Caco-2 (cell line): ENCODE results near the gene BRK1. TPM values are rescaled to one million over a fixed set of nuclear protein-coding genes. Genes with fewer than 3 reads are reported as not detected.

Experiments used
- BruUV-seq: library from RNA; stranded (reverse); fragments of 400-500 nt; replicated peaks from 2 replicates; lab custom pipeline; 2021; lab: Mats Ljungman, UMichigan
- CTCF ChIA-PET: fragments of 300-600 bp; sonication (Branson Sonifier 250); formaldehyde crosslinking; loops from one replicate; lab custom pipeline; 2022; ENCODE audit warnings: antibody characterized with exemption; lab: Charles Lee
- POLR2A ChIA-PET: fragments of 300-600 bp; sonication (Branson Sonifier 250); formaldehyde crosslinking; loops from one replicate; lab custom pipeline; 2022; ENCODE audit warnings: antibody characterized with exemption; lab: Charles Lee
- DNase-seq, 2 experiments: peaks; one replicate each; pipeline versions ENCODE4 v3.0.0 to v3.0.0-alpha.2; 2020 to 2022
- H3K27me3 ChIP-seq: replicated peaks from 2 replicates; pipeline ENCODE4 v1.6.0; 2011; ENCODE audit warnings: low read length; ENCODE audit not compliant: control insufficient read depth, insufficient read depth
- H3K36me3 ChIP-seq: 2 replicates; pipeline ENCODE4 v1.5.1; 2011; ENCODE audit warnings: low read length; ENCODE audit not compliant: control insufficient read depth, insufficient read depth
- H3K4me1 ChIP-seq: fragments of 250-450 bp; sonication (Bioruptor Pico); 2 replicates; pipeline ENCODE4 v1.5.1; 2020; ENCODE audit warnings: mild to moderate bottlenecking
- H3K4me3 ChIP-seq: 2 replicates; pipeline ENCODE4 v1.5.1; 2011; ENCODE audit warnings: low read depth, mild to moderate bottlenecking, control low read depth, low read length
- H3K9me3 ChIP-seq: fragments of 250-450 bp; sonication (Bioruptor Pico); 2 replicates; pipeline ENCODE4 v1.5.1; 2020; ENCODE audit warnings: mild to moderate bottlenecking, moderate library complexity
- H3K27ac Mint-ChIP-seq: one replicate; pipeline ENCODE4 v1.8.0; 2022; ENCODE audit warnings: mixed read lengths; ENCODE audit not compliant: unreplicated experiment
- H3K27me3 Mint-ChIP-seq: one replicate; pipeline ENCODE4 v1.8.0; 2022; ENCODE audit warnings: mixed read lengths; ENCODE audit not compliant: insufficient read depth, unreplicated experiment
- H3K36me3 Mint-ChIP-seq: one replicate; pipeline ENCODE4 v1.8.0; 2022; ENCODE audit warnings: mild to moderate bottlenecking, mixed read lengths; ENCODE audit not compliant: insufficient read depth, unreplicated experiment
- H3K4me1 Mint-ChIP-seq: one replicate; pipeline ENCODE4 v1.8.0; 2022; ENCODE audit warnings: low read depth, mixed read lengths; ENCODE audit not compliant: unreplicated experiment
- H3K4me3 Mint-ChIP-seq: one replicate; pipeline ENCODE4 v1.8.0; 2022; ENCODE audit warnings: mild to moderate bottlenecking, moderate library complexity, mixed read lengths; ENCODE audit not compliant: unreplicated experiment
- H3K9me3 Mint-ChIP-seq: one replicate; pipeline ENCODE4 v1.8.0; 2022; ENCODE audit warnings: mixed read lengths; ENCODE audit not compliant: unreplicated experiment
- intact Hi-C: fragments of 100-400 bp; cut with micrococcal nuclease; formaldehyde crosslinking; loops from one replicate; pipeline ENCODE4 v1.10.0; 2022; ENCODE audit not compliant: unreplicated experiment
- total RNA-seq: library from RNA; stranded (reverse); gene quantifications from 2 replicates; pipeline ENCODE4 v1.2.3, GENCODE V29; 2022
- TF ChIP-seq, protein P1 (sequence below), 2 experiments: fragments of 200-600 bp in 1 of 2; IDR thresholded peaks; 1 replicate in 1 of 2; 2 replicates in 1 of 2; pipeline versions ENCODE4 v1.5.1 to v1.8.0; 2011 to 2022; ENCODE audit warnings: antibody characterized with exemption in 1 of 2, control low read depth in 1 of 2, inconsistent platforms in 1 of 2, low read depth in 1 of 2, low read length in 1 of 2, mild to moderate bottlenecking in 1 of 2, moderate library complexity in 1 of 2; ENCODE audit not compliant: insufficient read depth in 1 of 2, severe bottlenecking in 1 of 2, unreplicated experiment in 1 of 2

Gene BRK1
- total RNA-seq, 1 experiment from 2014 or later = 115 TPM

DNA sequence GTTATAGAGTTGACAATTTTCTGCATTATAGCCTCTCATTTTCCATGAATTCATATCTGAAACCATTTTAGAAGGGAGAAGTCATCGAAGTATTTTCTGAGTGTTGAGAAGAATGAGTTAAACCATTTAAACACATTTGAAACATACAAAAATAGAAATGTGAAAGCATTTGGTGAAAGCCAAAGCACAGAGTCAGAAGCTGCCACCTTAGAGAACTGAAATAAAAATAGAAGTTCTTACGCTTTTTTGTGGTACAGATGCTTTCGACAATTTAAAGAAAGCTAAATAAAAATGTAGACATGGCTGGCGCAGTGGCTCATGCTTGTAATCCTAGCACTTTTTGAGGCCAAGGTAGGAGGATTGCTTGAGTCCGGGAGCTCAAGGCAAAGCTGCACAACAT is 16.4 kb upstream of the BRK1 start:
- Mint-ChIP-seq H3K4me1 (no peaks in the 10 kb centered on the region), H3K4me3 (no peak overlapping the region), H3K36me3 (peaks cover 24% of the 10 kb centered on the region), H3K27ac (no peak overlapping the region), H3K9me3 (no peaks in the 10 kb centered on the region), H3K27me3 (no peaks in the 10 kb centered on the region)
- no peak overlapping the region for H3K4me3 ChIP-seq
- H3K9me3 ChIP-seq = no peaks in the 10 kb centered on the region
- no peaks in the 10 kb centered on the region for H3K27me3 ChIP-seq
- H3K36me3 ChIP-seq = no peaks in the 10 kb centered on the region
- intact Hi-C loops = no loop called here
- ChIA-PET CTCF (no interaction called here), POLR2A (no interaction called here)
- no peaks in the 10 kb centered on the region for H3K4me1 ChIP-seq
- no TSS peak for BruUV-seq
- DNase-seq = no peak
- TF ChIP-seq, protein P1, sequence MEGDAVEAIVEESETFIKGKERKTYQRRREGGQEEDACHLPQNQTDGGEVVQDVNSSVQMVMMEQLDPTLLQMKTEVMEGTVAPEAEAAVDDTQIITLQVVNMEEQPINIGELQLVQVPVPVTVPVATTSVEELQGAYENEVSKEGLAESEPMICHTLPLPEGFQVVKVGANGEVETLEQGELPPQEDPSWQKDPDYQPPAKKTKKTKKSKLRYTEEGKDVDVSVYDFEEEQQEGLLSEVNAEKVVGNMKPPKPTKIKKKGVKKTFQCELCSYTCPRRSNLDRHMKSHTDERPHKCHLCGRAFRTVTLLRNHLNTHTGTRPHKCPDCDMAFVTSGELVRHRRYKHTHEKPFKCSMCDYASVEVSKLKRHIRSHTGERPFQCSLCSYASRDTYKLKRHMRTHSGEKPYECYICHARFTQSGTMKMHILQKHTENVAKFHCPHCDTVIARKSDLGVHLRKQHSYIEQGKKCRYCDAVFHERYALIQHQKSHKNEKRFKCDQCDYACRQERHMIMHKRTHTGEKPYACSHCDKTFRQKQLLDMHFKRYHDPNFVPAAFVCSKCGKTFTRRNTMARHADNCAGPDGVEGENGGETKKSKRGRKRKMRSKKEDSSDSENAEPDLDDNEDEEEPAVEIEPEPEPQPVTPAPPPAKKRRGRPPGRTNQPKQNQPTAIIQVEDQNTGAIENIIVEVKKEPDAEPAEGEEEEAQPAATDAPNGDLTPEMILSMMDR (IDR thresholded peaks at IDR 0.05; ENCODE audit: insufficient read depth in 1 of 2, low read depth in 1 of 2, low read length in 1 of 2, severe bottlenecking in 1 of 2, unreplicated experiment in 1 of 2) = no peak

DNA sequence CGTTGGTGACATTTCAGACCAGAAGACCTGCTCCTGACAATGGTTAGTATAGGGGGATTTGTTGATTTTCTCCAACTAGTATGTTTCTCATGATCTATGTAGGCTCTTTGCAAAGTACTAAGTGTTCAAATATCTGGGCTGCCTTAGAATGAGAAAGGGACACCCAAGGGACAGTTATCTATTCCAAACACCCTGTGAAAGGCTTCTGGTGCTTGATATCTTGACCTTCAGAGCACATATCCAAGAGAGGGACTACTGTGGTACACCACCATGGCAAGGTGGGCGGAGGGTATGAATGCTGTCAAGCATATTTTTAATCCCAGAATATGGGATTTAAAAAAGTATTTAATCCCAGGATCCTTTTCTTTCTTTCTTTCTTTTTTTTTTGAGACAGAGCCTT is 8.6 kb upstream of the BRK1 start:
- TF ChIP-seq, protein P1 (IDR thresholded peaks at IDR 0.05; ENCODE audit: insufficient read depth in 1 of 2, low read depth in 1 of 2, low read length in 1 of 2, severe bottlenecking in 1 of 2, unreplicated experiment in 1 of 2) = no peak
- H3K27me3 ChIP-seq = no peaks in the 10 kb centered on the region
- no peak for DNase-seq
- no peaks in the 10 kb centered on the region for H3K9me3 ChIP-seq
- Mint-ChIP-seq H3K9me3 (no peaks in the 10 kb centered on the region), H3K27me3 (no peaks in the 10 kb centered on the region), H3K27ac (no peak overlapping the region), H3K36me3 (peaks cover 4% of the 10 kb centered on the region), H3K4me1 (no peaks in the 10 kb centered on the region), H3K4me3 (no peak overlapping the region)
- no TSS peak for BruUV-seq
- no peak overlapping the region for H3K4me3 ChIP-seq
- ChIA-PET CTCF (no interaction called here), POLR2A (no interaction called here)
- H3K36me3 ChIP-seq = no peaks in the 10 kb centered on the region
- intact Hi-C loops = no loop called here
- no peaks in the 10 kb centered on the region for H3K4me1 ChIP-seq

DNA sequence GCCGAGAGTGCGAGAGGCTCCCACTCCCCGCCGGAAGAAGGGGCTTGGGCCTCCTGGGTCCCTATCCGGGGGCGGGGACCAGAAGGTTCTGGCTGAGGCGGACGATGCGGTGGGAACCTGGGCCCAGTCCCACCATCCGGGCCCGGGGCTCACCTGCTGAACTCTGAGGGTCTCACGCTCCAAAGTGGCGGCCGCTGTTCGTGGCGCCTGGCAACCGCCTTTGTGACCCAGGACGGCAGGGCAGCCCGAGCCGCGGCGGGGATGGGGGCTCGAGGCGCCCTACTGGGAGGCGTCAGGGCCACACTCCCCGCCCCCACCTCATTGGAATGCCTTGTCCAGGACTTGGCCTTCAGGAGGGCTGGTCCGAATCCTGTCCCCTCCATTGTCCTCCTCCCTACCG is 7.4 kb upstream of the BRK1 start, which contains the start of gene FANCD2OS:
Gene FANCD2OS, minus strand, starts transcription at position 165 of the 400 bp plus-strand sequence. CDS start 3,481 bp downstream, outside the sequence.
- intact Hi-C loops = no loop called here
- ChIA-PET CTCF (no interaction called here), POLR2A (no interaction called here)
- Mint-ChIP-seq H3K27ac (no peak within 1 kb of the TSS), H3K27me3 (no peaks in the 10 kb centered on the region), H3K9me3 (no peaks in the 10 kb centered on the region), H3K4me1 (no peaks in the 10 kb centered on the region), H3K36me3 (no peaks in the 10 kb centered on the region), H3K4me3 (no peak within 1 kb of the TSS)
- Histone ChIP-seq H3K27me3 (no peaks in the 10 kb centered on the region), H3K4me3 (no peak within 1 kb of the TSS), H3K9me3 (no peaks in the 10 kb centered on the region), H3K36me3 (no peaks in the 10 kb centered on the region), H3K4me1 (no peaks in the 10 kb centered on the region)
- BruUV-seq = no TSS peak
- TF ChIP-seq, protein P1 (IDR thresholded peaks at IDR 0.05; ENCODE audit: insufficient read depth in 1 of 2, low read depth in 1 of 2, low read length in 1 of 2, severe bottlenecking in 1 of 2, unreplicated experiment in 1 of 2) = no peak
- DNase-seq = no peak
